Right lobe of liver (tissue), 6 donors: ENCODE results near the gene PDCD7. TPM values are rescaled to one million over a fixed set of nuclear protein-coding genes. Genes with fewer than 3 reads are reported as not detected.
A peak's percentile ranks its signal among the peaks of the same experiment; 100 is the strongest.
"Not testable (repeated sequence)": the region's sequence is repeated elsewhere in the genome, so short reads cannot be mapped to it uniquely, and the experiment has no call there.

Experiments used
- ATAC-seq, 4 donors: fragments of 200-7000 bp; cut with Tn5 transposase; one replicate each; pipeline ENCODE4 v1.9.1; 2020; ENCODE audit warnings: mild to moderate bottlenecking in 4 of 4, moderate library complexity in 4 of 4
- DNase-seq, 3 donors: peaks; one replicate each; pipeline ENCODE4 v3.0.0-alpha.2; 2020
- H3K27ac ChIP-seq, 3 donors: fragments of 200-600 bp; one replicate each; pipeline ENCODE4 v1.8.0; 2022
- H3K27me3 ChIP-seq, 2 donors: fragments of 200-600 bp; one replicate each; pipeline ENCODE4 v1.8.0; 2022
- H3K36me3 ChIP-seq, 4 donors: fragments of 200-600 bp; sonication (generic) in 1 of 4; one replicate each; pipeline versions ENCODE4 v1.5.1 to v1.8.0; 2017 to 2022; ENCODE audit warnings: control low read depth in 1 of 4
- H3K4me1 ChIP-seq, 4 donors: fragments of 200-600 bp; sonication (generic) in 1 of 4; one replicate each; pipeline versions ENCODE4 v1.5.1 to v1.8.0; 2017 to 2022; ENCODE audit warnings: control low read depth in 1 of 4
- H3K4me3 ChIP-seq, 3 donors: fragments of 200-600 bp; one replicate each; pipeline ENCODE4 v1.8.0; 2022
- H3K9me3 ChIP-seq, 4 donors: fragments of 200-600 bp; sonication (generic) in 1 of 4; one replicate each; pipeline versions ENCODE4 v1.5.1 to v1.8.0; 2017 to 2022; ENCODE audit warnings: control low read depth in 1 of 4
- CTCF ChIP-seq, 4 donors: fragments of 200-600 bp in 3 of 4; fragments of 450-650 bp in 1 of 4; IDR thresholded peaks; one replicate each; pipeline versions ENCODE4 v1.5.1 to v1.8.0; 2016 to 2022; ENCODE audit warnings: antibody characterized with exemption in 4 of 4, mild to moderate bottlenecking in 2 of 4
- POLR2A ChIP-seq: fragments of 450-650 bp; IDR thresholded peaks from one replicate; pipeline ENCODE4 v1.6.1; 2017; ENCODE audit warnings: antibody characterized with exemption, mild to moderate bottlenecking
- WGBS: methylation state at CpG from one replicate; pipeline ENCODE4 v1.1.6; 2018; ENCODE audit warnings: low coverage, low lambda C conversion rate; ENCODE audit not compliant: insufficient coverage; ENCODE audit errors: missing lambda C conversion rate; 5-methylcytosine and 5-hydroxymethylcytosine counted together
- intact Hi-C, 2 donors: fragments of 100-400 bp; cut with DNase I; formaldehyde crosslinking; loops; one replicate each; pipeline versions ENCODE4 v1.11.2 to v1.14.1; 2022
- total RNA-seq, 6 experiments: library from RNA; depleted of rRNA in 2 of 6; stranded (reverse); fragments of >200 nt in 2 of 6; fragmentation: NEBNext Ultra II Directional in 3 of 6; extraction: Animal tissue kit (Norgen Biotek cat#: 25700) in 3 of 6; gene quantifications; one replicate each; pipeline versions ENCODE4 v1.1.0 to v1.2.4, GENCODE V29; 2016 to 2023
- donor health status: DM: no; HTN: yes; CAD: no.
- donor health status: DM: no; HTN: no; CAD: no.
- donor health status: DM: no; HTN: no; CAD: no.
- donor health status: DM: no; HTN: yes; CAD: no.
- donor health status: DM: no; HTN: yes; CAD: no.

PDCD7 gene
- total RNA-seq, 6 experiments from 2014 or later = 6.3 to 12.2 (median 9.1) TPM

DNA sequence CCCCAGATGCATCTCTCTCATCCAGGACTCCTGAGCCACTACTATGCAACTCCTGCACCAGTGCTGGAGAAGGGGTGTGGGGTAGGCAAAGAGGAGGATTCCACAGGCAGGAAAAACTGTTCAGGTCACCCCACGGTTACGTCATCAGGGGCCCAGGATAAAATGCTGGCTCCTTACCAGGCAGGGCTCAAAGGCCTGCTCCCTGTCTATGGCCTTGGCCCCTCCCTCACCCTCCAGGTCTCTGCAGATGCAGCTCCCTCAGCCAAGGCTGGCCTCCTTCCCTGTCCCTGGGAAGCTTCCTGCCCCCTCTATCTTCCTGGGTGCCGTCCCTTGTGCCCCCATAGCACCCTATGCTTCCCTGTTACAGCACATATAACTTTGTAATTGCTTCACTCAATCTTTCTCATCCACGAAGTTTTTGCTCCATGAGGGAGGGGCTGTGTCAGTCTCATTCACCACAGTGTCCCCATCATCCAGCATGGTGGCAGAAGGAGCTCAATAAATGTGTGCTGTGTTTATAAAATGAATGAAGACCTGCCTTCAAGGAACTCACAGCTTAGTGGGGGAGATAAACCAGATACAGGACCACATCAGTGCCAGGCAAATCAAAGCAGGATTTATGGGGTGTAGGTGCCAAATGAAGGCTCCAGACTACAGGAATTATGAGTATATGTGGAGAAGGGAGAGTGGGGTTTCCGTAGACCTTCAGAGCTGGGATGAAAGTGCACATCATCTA, 38.4 kb downstream of the PDCD7 start:
- peak overlapping the region in 1 of 3 donors; percentile 71 for H3K27ac ChIP-seq
- peak in 2 of 3 donors; percentile 63 to 76 for DNase-seq
- peaks cover 0 to 22% (median 10%) of the 10 kb centered on the region in 4 donors for H3K36me3 ChIP-seq
- intact Hi-C loops = loop anchor here in 1 of 2 donors (5.0 kb wide), 1 partner anchor 43 kb away; no protein-coding TSS in a partner anchor
- WGBS = 45% methylated on average over 3 of the region's 5 CpGs
- no peak overlapping the region for H3K4me3 ChIP-seq
- H3K9me3 ChIP-seq = no peaks in the 10 kb centered on the region
- ATAC-seq = peak; percentile 49 to 68 (median 55)
- peaks cover 0 to 24% (median 8%) of the 10 kb centered on the region in 4 donors for H3K4me1 ChIP-seq
- H3K27me3 ChIP-seq = no peaks in the 10 kb centered on the region
- TF ChIP-seq CTCF (IDR thresholded peaks at IDR 0.05) (no peak), POLR2A (no peak)

DNA sequence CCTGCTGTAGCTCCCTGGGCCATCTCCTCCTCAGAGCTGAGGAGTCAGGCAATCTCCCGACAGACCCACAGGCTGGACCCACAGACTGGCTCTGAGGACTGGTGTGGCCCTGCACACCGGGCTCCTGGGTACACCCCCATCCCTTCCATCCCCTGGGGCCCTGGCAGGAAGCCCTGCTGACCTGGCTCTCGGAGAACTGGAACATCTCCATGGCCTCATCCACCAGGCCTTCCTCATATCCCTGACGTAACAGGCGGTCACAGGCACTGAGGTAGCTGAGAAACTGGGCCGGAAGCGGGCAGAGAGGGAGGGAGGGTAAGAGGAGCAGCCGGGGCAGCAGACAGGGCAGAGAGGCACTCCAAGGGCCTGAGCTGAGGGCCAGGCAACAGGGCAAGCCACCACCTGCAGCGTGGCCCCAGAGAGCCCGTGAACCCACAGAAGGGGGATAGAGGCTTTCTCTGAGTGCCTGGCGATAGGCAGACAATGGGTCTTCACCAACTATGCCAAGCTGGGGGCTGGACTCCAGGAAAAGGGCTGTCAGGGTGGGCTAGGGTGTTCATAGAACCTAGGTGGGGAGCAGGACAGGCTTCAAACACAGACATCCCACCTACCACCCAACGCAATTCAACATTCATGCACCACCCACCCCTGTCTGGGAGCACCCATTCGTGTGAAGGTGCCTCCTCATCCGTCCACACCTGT, 39.2 kb downstream of the PDCD7 start:
- ATAC-seq (peak; percentile 9 to 78 (median 58)), DNase-seq (peak; percentile 49 to 88 (median 64))
- Histone ChIP-seq H3K4me1 (peaks cover 0 to 31% (median 13%) of the 10 kb centered on the region in 4 donors), H3K4me3 (no peak overlapping the region), H3K36me3 (peaks cover 0 to 18% (median 7%) of the 10 kb centered on the region in 4 donors), H3K27me3 (no peaks in the 10 kb centered on the region), H3K9me3 (no peaks in the 10 kb centered on the region), H3K27ac (peak overlapping the region in 1 of 3 donors; percentile 71)
- 37% methylated on average over 7 of the region's 14 CpGs for WGBS
- intact Hi-C loops = no loop called here
- TF ChIP-seq POLR2A = peak; percentile 43
- no peak for TF ChIP-seq CTCF (IDR thresholded peaks at IDR 0.05)

DNA sequence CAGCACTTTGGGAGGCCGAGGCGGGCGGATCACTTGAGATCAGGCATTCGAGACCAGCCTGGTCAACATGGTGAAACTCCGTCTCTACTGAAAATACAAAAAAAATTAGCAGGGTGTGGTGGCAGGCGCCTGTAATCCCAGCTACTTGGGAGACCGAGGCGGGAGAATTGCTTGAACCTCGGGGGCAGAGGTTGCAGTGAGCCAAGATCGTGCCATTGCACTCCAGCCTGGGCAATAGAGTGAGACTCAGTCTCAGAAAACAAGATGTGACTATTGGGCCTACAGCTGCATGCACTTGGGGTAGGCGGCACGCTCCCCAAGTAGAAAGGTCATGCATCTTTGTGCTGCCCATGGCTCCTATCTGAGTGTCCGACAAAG, 39.8 kb downstream of the PDCD7 start:
- H3K27me3 ChIP-seq, ATAC-seq, H3K4me3 ChIP-seq, intact Hi-C loops, H3K9me3 ChIP-seq: not testable (repeated sequence)
- peaks cover 0 to 37% (median 17%) of the 10 kb centered on the region in 4 donors for H3K4me1 ChIP-seq
- WGBS = 85% methylated on average over 4 of the region's 13 CpGs
- peak overlapping the region in 1 of 3 donors; percentile 71 for H3K27ac ChIP-seq
- peak in 1 of 3 donors; percentile 23 for DNase-seq
- peaks cover 0 to 11% (median 4%) of the 10 kb centered on the region in 4 donors for H3K36me3 ChIP-seq

GRCh38 chr15:65092911-65093792, 40.5 kb downstream of the PDCD7 start:
- Histone ChIP-seq H3K27me3 (no peaks in the 10 kb centered on the region), H3K4me1 (peaks cover 0 to 41% (median 20%) of the 10 kb centered on the region in 4 donors), H3K27ac (peak overlapping the region in 1 of 3 donors; percentile 71), H3K36me3 (peaks cover 0 to 5% (median under 1%) of the 10 kb centered on the region in 4 donors), H3K4me3 (no peak overlapping the region), H3K9me3 (no peaks in the 10 kb centered on the region)
- ATAC-seq (no peak), DNase-seq (peak in 1 of 3 donors; percentile 43)
- 85% methylated on average over 11 of the region's 17 CpGs for WGBS
- intact Hi-C loops = no loop called here
- TF ChIP-seq CTCF (IDR thresholded peaks at IDR 0.05) (no peak), POLR2A (no peak)
